GM18505 (cell line): ENCODE results near the gene EDA.

ENCODE experiments used
- ATAC-seq: cut with Tn5 transposase; IDR thresholded peaks from one replicate; pipeline ENCODE4 v1.9.1; 2021; ENCODE audit not compliant: unreplicated experiment
- POLR2A ChIP-seq: IDR thresholded peaks from 4 replicates; pipeline ENCODE4 v1.6.1; 2011; ENCODE audit warnings: borderline replicate concordance; ENCODE audit not compliant: insufficient read depth, insufficient read length; ENCODE audit errors: extremely low read depth

Gene EDA

DNA sequence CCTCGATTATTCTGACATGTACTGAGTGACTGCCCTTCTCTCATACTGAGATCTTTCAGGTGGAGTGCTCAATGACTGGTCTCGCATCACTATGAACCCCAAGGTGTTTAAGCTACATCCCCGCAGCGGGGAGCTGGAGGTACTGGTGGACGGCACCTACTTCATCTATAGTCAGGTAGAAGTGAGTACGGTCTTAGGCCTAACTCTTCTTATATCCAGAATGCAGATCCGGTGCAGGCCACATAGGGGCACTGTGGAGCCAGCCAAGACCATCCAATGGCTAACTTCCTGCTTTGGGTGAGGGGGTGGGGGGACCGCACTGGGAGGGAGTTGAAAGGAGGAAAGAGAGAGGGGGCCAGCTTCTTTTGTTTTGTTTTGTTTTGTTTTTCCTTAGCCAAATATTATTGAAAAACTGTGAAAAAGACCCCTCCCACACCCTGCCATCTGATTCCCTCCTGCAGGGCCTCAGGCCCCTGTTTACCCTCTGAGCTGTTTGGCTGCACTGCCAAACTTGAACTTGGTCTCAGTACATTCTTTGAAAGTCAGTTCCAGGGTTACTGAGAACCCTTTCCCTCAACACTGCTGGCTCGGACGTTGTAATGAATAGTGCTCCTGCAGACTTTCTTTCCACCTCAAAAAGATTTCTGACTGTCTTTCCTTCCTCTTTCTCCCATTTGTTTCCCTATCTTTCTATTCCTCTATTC lies 417.6 kb downstream of the EDA start:
- no peak for TF ChIP-seq POLR2A
- peak; percentile 62 for ATAC-seq

DNA sequence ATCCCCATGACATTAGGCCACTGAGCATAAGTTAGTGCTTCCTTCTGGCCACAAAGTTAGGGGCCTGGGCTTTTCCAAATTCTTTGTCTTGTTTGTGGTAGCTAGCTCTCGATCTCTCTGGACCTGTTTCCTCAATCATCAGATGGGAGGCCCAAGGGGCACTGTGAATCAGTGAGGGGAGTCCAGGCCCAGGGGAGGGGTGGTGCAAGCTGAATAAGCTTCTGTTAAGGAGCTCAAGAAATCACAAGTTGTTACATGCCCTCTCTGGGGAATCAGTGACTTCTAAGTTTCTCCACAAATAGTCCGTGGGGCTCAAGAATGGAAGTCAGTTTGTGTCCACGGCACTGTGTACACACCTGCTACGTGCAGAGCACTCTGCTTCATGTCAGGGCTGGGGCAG lies 418.7 kb downstream of the EDA start:
- no peak for ATAC-seq
- no peak for TF ChIP-seq POLR2A

DNA sequence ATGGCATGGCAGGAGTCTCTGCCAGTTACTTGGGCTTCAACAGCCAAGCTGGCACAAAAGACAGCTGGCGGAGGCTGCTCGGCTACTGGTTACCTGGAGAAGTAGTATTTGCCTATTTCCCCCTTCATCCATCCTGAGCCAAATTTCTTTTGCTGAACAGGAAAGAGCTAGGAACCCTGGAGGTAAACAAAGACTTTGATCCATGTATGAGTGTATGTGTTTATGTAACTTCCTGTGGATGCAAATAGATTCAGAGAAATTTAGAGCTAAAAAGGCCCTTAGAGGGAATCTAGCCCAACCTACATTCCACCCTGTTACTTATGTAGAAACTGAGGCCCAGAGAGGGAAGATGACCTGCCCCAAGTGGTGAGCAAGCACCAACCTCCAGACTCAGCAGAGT lies 422.6 kb downstream of the EDA start:
- TF ChIP-seq POLR2A = no peak
- ATAC-seq = no peak

DNA sequence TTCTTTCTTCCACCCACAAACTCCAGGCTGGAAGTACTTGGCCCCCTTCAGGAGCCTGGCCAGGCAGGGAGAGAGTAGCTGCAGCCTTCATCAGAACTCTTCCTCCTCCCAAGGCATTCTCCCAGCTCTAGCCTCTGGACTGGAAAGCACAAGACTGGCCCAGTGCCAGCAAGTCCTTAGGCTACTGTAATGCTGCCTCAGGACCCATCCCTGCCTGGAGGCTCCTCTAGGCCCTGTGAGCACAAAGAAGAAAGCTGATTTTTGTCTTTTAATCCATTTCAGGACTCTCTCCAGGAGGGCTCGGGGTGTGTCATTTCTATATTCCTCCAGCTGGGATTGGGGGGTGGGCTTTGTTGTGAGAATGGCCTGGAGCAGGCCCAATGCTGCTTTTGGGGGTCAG lies 423.0 kb downstream of the EDA start:
- no peak for TF ChIP-seq POLR2A
- no peak for ATAC-seq

DNA sequence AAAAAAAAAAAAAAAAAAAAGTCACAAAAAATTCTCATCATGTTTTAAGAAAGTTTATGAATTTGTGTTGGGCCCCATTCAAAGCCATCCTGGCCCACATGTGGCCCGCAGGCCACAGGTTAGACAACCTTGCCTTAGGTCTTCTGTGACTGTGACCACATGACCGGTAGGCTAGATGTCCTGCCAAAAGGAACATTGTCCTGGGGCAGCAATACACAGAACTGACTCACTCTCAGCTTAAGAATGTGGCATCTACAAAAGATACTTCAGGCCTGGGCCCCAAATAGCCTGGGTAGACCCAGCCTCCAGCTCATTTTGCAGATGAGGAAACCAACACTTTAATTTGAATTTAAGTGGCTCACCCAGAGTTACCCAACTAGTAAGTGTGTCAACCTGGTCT lies 423.8 kb downstream of the EDA start:
- ATAC-seq = no peak
- no peak for TF ChIP-seq POLR2A

DNA sequence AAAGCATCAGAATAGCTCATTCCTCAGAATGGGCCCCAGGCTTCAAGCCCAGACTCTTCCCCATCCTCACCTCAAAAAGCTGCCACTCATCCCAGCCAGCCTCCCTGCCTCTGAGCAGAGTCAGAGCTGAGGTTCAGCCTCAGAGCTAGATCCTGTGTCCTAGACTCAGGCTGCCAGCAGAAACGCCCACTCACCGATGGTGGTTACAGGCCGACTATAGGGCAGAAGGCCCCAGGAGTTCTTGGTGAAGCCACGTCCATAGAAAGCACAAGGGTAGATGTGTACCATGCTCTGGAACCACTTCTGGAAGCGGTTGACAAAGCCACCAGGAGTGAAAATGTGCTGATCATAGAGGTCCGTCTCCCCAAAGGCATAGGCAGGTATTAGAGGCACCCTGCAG lies 426.1 kb downstream of the EDA start:
- no peak for ATAC-seq
- no peak for TF ChIP-seq POLR2A

DNA sequence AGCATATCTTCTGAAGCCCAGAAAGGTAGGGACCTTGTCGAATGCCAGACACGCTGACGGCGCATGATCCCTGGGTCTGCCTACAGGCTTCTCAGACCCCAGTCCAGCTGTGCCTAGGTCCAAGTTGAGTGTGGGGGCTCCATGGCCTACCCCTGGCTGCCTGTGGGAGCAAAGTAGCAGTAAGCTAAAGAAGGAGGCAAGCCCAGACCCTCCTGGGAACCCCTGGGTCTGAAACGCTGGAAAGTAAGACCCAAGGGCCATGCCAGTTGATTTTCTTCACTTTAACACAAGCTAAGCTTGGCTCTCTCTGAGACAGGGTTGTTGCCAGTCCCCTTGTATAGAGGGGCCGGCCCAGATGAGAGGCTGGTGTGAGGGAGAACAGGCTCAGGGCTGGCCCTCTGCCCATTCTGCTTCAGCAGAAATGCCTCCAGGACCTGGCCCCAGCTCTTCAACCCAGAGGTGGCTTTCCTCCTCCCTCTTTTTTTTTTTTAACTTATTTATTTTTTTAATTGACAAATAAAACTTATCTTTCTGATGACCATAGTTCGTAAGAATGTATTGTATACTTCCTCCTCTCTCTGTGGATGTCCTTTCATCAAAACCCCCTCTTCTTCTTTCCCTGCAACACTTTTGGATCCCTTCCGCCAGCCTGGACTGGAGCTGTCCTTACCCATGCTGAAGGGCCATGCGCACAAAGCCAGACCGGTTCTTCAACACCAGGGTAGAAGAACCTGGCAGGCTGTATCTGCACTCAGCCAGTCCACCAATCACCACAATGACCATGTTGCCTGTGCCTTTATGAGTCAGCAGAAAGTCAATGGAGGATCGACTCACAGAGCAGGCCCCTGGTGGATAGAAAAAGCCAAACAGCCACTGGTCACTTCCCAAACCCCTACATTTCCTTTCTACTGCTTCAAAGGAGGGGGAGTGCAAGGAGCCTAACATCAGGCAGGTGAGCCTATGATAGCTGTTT lies 426.8 kb downstream of the EDA start:
- ATAC-seq = no peak
- TF ChIP-seq POLR2A = no peak

DNA sequence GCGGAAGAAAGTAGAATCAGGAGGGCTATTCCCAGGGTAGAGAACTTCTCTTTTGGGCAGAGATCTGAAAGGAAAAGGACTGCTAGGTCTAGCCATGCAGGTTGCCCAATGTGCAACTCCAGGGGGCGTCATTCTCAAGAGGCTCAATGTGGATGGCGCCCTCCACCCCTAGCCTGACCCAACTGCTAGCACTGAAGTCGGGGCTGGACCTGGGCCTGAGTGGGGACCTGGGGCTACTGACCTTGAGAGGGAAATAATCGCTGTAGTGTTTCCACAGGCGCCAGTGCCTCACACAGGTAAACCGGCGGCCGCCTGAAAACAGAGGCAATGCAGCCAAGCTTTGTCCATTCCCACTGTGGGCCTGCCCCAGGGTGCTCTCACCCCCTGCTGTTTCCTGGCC lies 427.8 kb downstream of the EDA start:
- ATAC-seq = no peak
- no peak for TF ChIP-seq POLR2A

DNA sequence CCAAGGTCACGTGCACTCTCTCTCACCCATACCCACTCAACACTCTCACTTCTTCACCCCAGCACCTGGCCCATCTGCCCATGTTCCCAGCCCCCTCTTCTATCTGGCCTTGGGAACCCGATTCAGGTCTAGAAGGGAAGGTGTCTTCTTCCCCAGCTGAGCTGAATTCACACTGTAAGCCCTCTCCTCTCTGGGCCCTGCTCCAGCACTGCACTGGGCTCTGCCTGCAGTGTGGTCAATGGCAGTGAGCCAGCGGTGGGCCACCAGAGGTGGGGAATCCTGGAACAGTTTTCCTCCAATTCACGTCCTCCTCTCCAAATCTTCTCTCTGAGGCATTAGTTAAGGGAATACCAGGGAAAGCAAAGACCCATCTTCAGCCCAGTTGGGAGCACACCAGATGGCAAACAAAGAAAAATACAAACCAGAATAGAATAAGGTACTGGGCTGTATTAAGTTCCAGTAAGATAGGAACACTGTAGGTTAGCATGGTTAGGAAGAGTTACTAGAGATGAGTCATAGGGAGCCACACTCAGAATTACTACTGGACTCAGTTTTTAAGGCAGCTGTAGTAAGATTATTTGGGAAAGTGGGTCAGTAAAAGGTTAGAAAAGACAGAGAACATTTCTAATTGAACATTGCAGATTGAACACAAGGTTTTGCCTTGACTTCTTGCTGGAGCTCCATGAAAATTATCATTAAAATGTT lies 428.8 kb downstream of the EDA start:
- ATAC-seq = no peak
- no peak for TF ChIP-seq POLR2A

DNA sequence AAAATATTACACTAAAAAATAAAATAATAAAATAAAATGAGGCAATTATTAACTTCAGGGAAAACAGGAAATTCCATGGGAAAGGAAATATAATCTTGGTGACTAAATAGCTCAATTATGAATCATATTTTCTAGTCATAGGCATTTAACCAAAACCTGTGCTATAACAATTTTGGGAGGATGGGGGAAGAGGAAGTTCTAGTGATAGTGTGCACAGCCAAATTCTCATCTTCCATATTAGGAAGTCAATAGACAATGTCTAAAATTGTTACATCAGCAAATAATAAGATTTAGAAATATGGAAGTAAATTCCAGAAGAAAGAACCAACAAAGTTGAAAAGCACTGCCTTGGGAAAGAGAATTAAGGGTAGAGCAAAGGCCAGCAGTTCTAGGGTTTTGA lies 431.1 kb downstream of the EDA start:
- no peak for TF ChIP-seq POLR2A
- no peak for ATAC-seq

DNA sequence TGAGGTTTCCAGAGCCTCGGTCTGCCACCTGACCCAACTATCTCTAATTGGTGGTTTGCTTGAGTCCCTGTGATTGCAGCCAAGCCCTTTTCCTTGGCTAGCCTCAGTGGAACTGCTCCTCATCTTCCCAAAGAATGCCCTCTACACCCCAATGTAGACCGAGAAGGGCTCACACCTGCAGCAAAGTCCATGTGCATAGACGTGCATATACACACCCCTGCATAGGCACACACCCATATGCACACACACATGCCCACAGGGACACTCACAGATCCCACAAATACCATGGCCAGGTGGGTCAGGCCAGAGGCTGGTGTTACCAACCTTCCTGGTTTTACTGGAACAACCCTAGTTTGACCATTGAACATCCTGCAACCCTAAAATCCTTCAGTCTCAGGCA lies 433.5 kb downstream of the EDA start:
- no peak for ATAC-seq
- no peak for TF ChIP-seq POLR2A

DNA sequence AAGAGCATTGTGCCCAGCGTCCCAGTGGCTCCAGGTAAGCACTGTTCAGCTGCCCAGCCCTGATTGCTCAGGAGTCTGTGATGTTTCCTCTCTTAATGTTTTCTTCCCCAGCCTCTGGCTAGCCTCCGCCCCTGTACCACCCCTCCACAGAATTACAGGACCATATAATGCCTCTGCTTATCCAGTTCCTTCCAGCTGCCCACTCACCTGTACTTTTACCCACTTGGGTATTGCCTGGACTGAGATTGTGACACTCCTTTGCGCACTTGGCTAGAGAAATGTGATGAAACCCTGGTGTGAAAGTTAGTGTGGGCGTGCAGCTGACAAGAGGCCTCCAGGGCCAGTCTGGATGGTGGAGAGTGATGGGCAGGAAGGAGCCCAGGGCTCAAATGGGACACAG lies 434.0 kb downstream of the EDA start, which contains the start of gene AWAT2:
AWAT2 (minus strand) TSS at position 14 of the 400 bp plus-strand sequence; CDS start at position 8, 6 bp downstream.
- ATAC-seq = no peak
- TF ChIP-seq POLR2A = no peak

DNA sequence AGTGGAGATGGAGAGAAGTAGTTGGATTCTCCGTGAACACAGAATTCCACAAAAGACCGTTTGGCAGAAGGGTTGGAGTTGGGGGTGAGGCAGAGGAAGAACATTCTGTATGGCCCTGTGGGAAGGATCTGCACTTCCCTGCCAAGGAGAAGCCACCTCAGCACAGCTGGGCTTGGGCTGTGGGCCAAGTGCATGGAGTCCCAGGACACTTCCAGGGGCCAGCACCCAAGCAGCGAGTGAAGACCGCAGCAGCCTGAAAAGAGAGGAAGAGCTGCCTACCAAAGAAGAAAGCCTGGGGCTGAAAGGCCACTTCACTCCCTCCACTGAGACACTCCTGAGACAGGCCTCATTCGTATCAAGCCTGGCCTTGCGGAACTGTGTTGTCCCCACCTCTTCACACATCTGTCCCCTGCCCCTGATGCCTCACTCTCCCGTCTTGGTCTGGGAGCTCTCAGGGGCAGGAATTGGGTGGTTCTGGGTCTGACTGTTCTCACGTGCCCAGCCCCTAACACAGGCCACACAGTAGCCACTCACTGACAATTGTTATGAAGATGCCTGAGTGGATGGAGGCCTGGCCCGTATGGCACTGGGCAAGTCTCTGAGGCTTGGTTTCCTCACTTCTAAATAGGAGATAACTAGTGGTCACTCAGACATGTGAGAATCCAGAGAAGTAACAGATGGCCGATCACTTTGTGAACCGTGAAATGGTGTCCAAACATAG lies 437.1 kb downstream of the EDA start:
- no peak for ATAC-seq
- no peak for TF ChIP-seq POLR2A
